Measurements from ENCODE around the gene ARVCF. TPM values are rescaled to one million over a fixed set of nuclear protein-coding genes. Genes with fewer than 3 reads are reported as not detected.

The ARVCF gene
- polyA plus RNA-seq, 1 of the 3 experiments (the other 2 are of a cell fraction), result 27.4 TPM

DNA sequence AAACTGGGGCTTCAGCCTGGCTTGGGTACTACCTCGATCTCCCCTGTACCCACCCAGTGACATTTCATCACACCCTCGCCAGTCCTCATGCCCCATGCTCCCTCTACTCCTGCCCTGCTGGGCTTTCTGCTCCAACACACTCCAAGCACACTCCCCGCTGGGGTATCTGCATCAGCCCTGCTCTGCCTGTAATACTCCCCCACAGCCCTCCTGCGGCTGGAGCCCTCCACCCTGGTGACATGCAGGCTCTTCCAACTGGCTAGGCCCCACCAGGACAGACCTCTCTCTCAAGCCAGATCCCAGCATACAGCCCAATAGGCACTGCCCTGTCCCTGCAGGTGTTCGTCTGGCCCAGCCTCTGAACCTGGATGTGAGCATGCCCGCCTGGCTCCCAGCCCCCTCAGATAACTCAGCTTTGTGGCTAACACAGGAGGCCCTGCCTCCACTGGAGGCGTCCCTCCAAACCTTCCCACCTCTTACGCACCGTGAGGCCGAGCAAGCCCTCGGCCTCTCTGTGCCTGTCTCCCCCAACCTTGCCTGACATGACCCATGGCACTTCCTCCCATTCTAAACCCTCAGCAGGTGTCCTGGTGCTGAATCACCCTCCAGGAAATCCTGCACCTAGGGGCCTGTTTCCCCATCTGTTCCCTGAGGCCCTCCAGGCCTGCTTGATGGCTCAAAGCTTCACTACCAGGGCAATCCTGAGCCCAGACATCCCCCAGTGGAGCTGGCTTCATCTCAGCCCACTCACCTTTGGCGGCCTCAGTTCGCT, 41.5 kb downstream of the ARVCF start:
- DNase-seq, result no peak
- Histone ChIP-seq H2AFZ (ENCODE audit: low read depth) (no peak overlapping the region), H3K27me3 (ENCODE audit: insufficient read depth) (no peaks in the 10 kb centered on the region), H3K79me2 (ENCODE audit: insufficient read depth) (no peaks in the 10 kb centered on the region), H3K9me2 (no peaks in the 10 kb centered on the region), H3K9ac (no peak overlapping the region), H3F3A (replicated peaks; ENCODE audit: insufficient read depth) (peaks cover 4% of the 10 kb centered on the region), H4K20me1 (ENCODE audit: insufficient read depth) (0 out of 2 replicates have a peak, but pooled peaks cover 1% of the 10 kb centered on the region), H3K27ac (ENCODE audit: low read depth in 2 of 2, low read length in 1 of 2) (peak overlapping the region in 1 of 2 experiments; percentile 12; a peak in 2 of 4 replicates), H3K36me3 (replicated peaks in 1 of 2; ENCODE audit: control insufficient read depth in 1 of 2, insufficient read depth in 2 of 2, low read length in 1 of 2) (peaks cover 0 to 54% of the 10 kb centered on the region in 2 experiments), H3K4me2 (no peak overlapping the region), H3K4me3 (ENCODE audit: low read depth in 2 of 2, low read length in 1 of 2) (no peak overlapping the region), H3K9me3 (no peaks in the 10 kb centered on the region), H3K4me1 (ENCODE audit: control insufficient read depth in 1 of 2, insufficient read depth in 2 of 2, low read depth in 1 of 2, low read length in 1 of 2) (peaks cover 0 to 31% of the 10 kb centered on the region in 2 experiments; a peak in 1 of 4 replicates)
- WGBS (ENCODE audit: low lambda C conversion rate), result 95% methylated on average over 11 of the region's 13 CpGs
- TF ChIP-seq ELF1 (IDR thresholded peaks at IDR 0.05) (no peak), RXRA (IDR thresholded peaks at IDR 0.05; ENCODE audit: borderline replicate concordance, low read depth) (no peak), JUND (IDR thresholded peaks at IDR 0.05) (no peak)
- TF ChIP-seq, protein P1, sequence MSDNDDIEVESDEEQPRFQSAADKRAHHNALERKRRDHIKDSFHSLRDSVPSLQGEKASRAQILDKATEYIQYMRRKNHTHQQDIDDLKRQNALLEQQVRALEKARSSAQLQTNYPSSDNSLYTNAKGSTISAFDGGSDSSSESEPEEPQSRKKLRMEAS (IDR thresholded peaks at IDR 0.05; ENCODE audit: low read depth), result no peak
- TF ChIP-seq, protein P2, sequence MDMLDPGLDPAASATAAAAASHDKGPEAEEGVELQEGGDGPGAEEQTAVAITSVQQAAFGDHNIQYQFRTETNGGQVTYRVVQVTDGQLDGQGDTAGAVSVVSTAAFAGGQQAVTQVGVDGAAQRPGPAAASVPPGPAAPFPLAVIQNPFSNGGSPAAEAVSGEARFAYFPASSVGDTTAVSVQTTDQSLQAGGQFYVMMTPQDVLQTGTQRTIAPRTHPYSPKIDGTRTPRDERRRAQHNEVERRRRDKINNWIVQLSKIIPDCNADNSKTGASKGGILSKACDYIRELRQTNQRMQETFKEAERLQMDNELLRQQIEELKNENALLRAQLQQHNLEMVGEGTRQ (IDR thresholded peaks at IDR 0.05; ENCODE audit: borderline replicate concordance, low read depth, low read length), result no peak
- POLR2A ChIA-PET, result interaction anchor here (1.0 to 1.3 kb wide), 2 partner anchors 11 to 38 kb away, joined by 5 to 6 read pairs; no protein-coding TSS in a partner anchor
- CTCF ChIA-PET, result interaction anchor here (1.0 to 16.4 kb wide), 8 partner anchors 10 to 109 kb away, joined by 3 to 501 read pairs (median 6); no protein-coding TSS in a partner anchor

DNA sequence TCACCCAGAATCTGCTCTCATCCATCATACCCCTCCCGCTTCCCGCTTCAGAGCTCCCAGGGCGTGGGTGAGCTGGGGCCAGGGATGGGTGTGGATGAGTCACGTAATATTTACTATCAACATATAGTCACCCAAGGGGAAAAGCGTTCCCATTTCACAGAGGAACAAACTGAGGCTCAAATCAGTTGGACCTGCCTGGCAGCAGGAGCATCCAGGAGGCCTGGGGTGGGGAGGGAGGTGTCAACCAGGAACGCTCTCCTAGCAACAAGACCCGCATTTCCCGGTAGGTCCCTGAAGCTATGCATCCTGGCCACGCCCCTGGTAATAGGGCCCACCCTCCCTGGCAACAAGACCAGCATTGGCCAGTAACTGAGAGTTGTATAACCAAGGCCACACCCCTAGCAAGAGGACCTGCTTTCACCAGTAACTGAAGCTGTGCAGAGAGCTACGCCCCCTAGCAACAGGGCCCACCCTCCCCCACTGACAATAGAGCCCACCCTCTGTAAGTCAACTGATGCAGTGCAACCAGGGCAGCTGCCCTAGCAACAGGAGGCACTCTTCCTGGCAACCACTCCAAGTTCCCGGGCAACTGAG, 42.3 kb downstream of the ARVCF start:
- WGBS (ENCODE audit: low lambda C conversion rate), result 86% methylated on average over 10 of the region's 11 CpGs
- 0 out of 2 replicates have a peak, but pooled peaks cover 6% of the 10 kb centered on the region for H4K20me1 ChIP-seq (ENCODE audit: insufficient read depth)
- no peaks in the 10 kb centered on the region for H3K27me3 ChIP-seq (ENCODE audit: insufficient read depth)
- H3K79me2 ChIP-seq (ENCODE audit: insufficient read depth), result no peaks in the 10 kb centered on the region
- peak; percentile 91 for DNase-seq
- peaks cover 0 to 31% of the 10 kb centered on the region in 2 experiments; a peak in 1 of 4 replicates for H3K4me1 ChIP-seq (ENCODE audit: control insufficient read depth in 1 of 2, insufficient read depth in 2 of 2, low read depth in 1 of 2, low read length in 1 of 2)
- H3K4me2 ChIP-seq, result no peak overlapping the region
- TF ChIP-seq RXRA (IDR thresholded peaks at IDR 0.05; ENCODE audit: borderline replicate concordance, low read depth) (no peak), GABPA (IDR thresholded peaks at IDR 0.05; ENCODE audit: low read depth) (no peak), FOXJ3 (CRISPR knock-in tag; IDR thresholded peaks at IDR 0.05) (no peak), RCOR1 (IDR thresholded peaks at IDR 0.05; ENCODE audit: low read length) (peak; percentile 50; the same call in 1 of the 2 replicates), EZH2phosphoT487 (IDR thresholded peaks at IDR 0.05; ENCODE audit: borderline replicate concordance, low read depth) (no peak), CHD2 (IDR thresholded peaks at IDR 0.05; ENCODE audit: low read length, partially characterized antibody) (peak; percentile 18)
- peak overlapping the region in 1 of 2 experiments; percentile 12; a peak in 2 of 4 replicates for H3K27ac ChIP-seq (ENCODE audit: low read depth in 2 of 2, low read length in 1 of 2)
- H3F3A ChIP-seq (replicated peaks; ENCODE audit: insufficient read depth), result peaks cover 4% of the 10 kb centered on the region
- no peaks in the 10 kb centered on the region for H3K9me3 ChIP-seq
- no peak overlapping the region for H3K9ac ChIP-seq
- ChIA-PET CTCF (interaction anchor here (0.7 to 16.4 kb wide), 9 partner anchors 10 to 110 kb away, joined by 3 to 501 read pairs (median 5); no protein-coding TSS in a partner anchor), POLR2A (interaction anchor here (1.0 to 6.7 kb wide), 3 partner anchors 12 to 40 kb away, joined by 5 to 63 read pairs (median 6); no protein-coding TSS in a partner anchor)
- no peak overlapping the region for H3K4me3 ChIP-seq (ENCODE audit: low read depth in 2 of 2, low read length in 1 of 2)
- peaks cover 0 to 50% of the 10 kb centered on the region in 2 experiments for H3K36me3 ChIP-seq (replicated peaks in 1 of 2; ENCODE audit: control insufficient read depth in 1 of 2, insufficient read depth in 2 of 2, low read length in 1 of 2)
- no peak overlapping the region for H2AFZ ChIP-seq (ENCODE audit: low read depth)
- no peaks in the 10 kb centered on the region for H3K9me2 ChIP-seq

Measured in SK-N-SH (cell line).